K562 (cell line): ENCODE measurements around the gene ERAS. TPM values are rescaled to one million over a fixed set of nuclear protein-coding genes. Genes with fewer than 3 reads are reported as not detected.

ENCODE experiments used
- ATAC-seq: fragments of 200-7000 bp; cut with Tn5 transposase; 3 replicates; pipeline ENCODE4 v1.9.1; 2020; ENCODE audit warnings: moderate library complexity
- BruUV-seq: library from RNA; stranded (reverse); fragments of 400-500 nt; replicated peaks from 2 replicates; lab custom pipeline; 2021; lab: Mats Ljungman, UMichigan
- CTCF ChIA-PET: fragments of 300-600 bp; formaldehyde crosslinking; extraction: SDS; loops from one replicate; lab custom pipeline; 2021; ENCODE audit warnings: low intra/inter-chr PET ratio; lab: Yijun Ruan, JAX
- POLR2A ChIA-PET: fragments of 300-600, 350-650 bp; sonication (Branson Sonifier 250); formaldehyde crosslinking; extraction: SDS; loops from one replicate; lab custom pipeline; 2021; ENCODE audit warnings: antibody characterized with exemption, inconsistent platforms; lab: Yijun Ruan, JAX
- DNase-seq, 4 experiments: peaks; one replicate each; pipeline versions ENCODE4 v3.0.0 to v3.0.0-alpha.2; 2011 to 2018; ENCODE audit warnings: low spot score in 3 of 4, mixed read lengths in 3 of 4; ENCODE audit errors: extremely low read depth in 1 of 4
- FAIRE-seq: peaks from 2 replicates; lab custom pipeline; 2011; peaks lifted over from hg19 to GRCh38; lab: Jason Lieb, UNC
- H2AFZ ChIP-seq: 2 replicates; pipeline ENCODE4 v1.6.0; 2011; ENCODE audit warnings: low read depth, low read length, control low read depth, inconsistent platforms
- H3K27ac ChIP-seq: fragments of 200-600 bp; 3 replicates; pipeline ENCODE4 v1.8.0; 2011; ENCODE audit warnings: low read depth, mild to moderate bottlenecking, control low read depth, inconsistent platforms, low read length, moderate library complexity, mixed read lengths; ENCODE audit errors: extremely low read depth
- H3K27me3 ChIP-seq, 2 experiments: fragments of 300-600 bp in 1 of 2; 2 replicates in 1 of 2; 3 replicates in 1 of 2; pipeline versions ENCODE4 v1.6.0 to v1.8.0; 2011; ENCODE audit warnings: inconsistent platforms in 2 of 2, low read length in 2 of 2, mild to moderate bottlenecking in 1 of 2, mixed read lengths in 1 of 2, moderate library complexity in 1 of 2; ENCODE audit not compliant: control insufficient read depth in 2 of 2, insufficient read depth in 2 of 2
- H3K36me3 ChIP-seq: fragments of 300-600 bp; 3 replicates; pipeline ENCODE4 v1.8.0; 2011; ENCODE audit warnings: mild to moderate bottlenecking, low read length, inconsistent platforms; ENCODE audit not compliant: control insufficient read depth, insufficient read depth
- H3K4me1 ChIP-seq, 2 experiments: fragments of 200-600 bp in 1 of 2; replicated peaks in 1 of 2; 2 replicates in 1 of 2; 3 replicates in 1 of 2; pipeline versions ENCODE4 v1.5.1 to v1.8.0; 2011; ENCODE audit warnings: inconsistent platforms in 2 of 2, low read length in 2 of 2, mild to moderate bottlenecking in 1 of 2, mixed read lengths in 1 of 2, moderate library complexity in 1 of 2; ENCODE audit not compliant: control insufficient read depth in 2 of 2, insufficient read depth in 2 of 2
- H3K4me2 ChIP-seq: 2 replicates; pipeline ENCODE4 v1.6.1; 2011; ENCODE audit warnings: low read length, control low read depth, inconsistent platforms, mixed read lengths; ENCODE audit not compliant: insufficient read depth
- H3K4me3 ChIP-seq: fragments of 200-600 bp; sonication (generic), shearing (Covaris generic); 2 replicates; pipeline ENCODE4 v1.5.1; 2016; ENCODE audit warnings: control low read depth, inconsistent platforms
- H3K79me2 ChIP-seq: fragments of 200-600 bp; 3 replicates; pipeline ENCODE4 v1.8.0; 2011; ENCODE audit warnings: low read length, inconsistent platforms; ENCODE audit not compliant: control insufficient read depth, insufficient read depth
- H3K9ac ChIP-seq, 2 experiments: 2 replicates each; pipeline versions ENCODE4 v1.6.0 to v1.6.1; 2011; ENCODE audit warnings: low read depth in 2 of 2, low read length in 2 of 2, control low read depth in 1 of 2, inconsistent platforms in 1 of 2, mild to moderate bottlenecking in 1 of 2, mixed read lengths in 1 of 2; ENCODE audit not compliant: insufficient read depth in 1 of 2
- H3K9me1 ChIP-seq: one replicate; pipeline ENCODE4 v1.6.0; 2011; ENCODE audit warnings: inconsistent platforms, mild to moderate bottlenecking, low read length, moderate library complexity; ENCODE audit not compliant: control insufficient read depth, insufficient read depth
- H3K9me3 ChIP-seq: replicated peaks from 2 replicates; pipeline ENCODE4 v1.5.1; 2011; ENCODE audit warnings: low read depth, low read length, inconsistent platforms; ENCODE audit not compliant: control insufficient read depth, insufficient read depth
- H4K20me1 ChIP-seq: replicated peaks from 2 replicates; pipeline ENCODE4 v1.6.1; 2011; ENCODE audit warnings: low read length, inconsistent platforms, mixed read lengths; ENCODE audit not compliant: control insufficient read depth, insufficient read depth
- ERF ChIP-seq: fragments of 450-650 bp; formaldehyde crosslinking; IDR thresholded peaks from 2 replicates; pipeline ENCODE4 v1.4.0; 2020; ENCODE audit warnings: mild to moderate bottlenecking, mixed read lengths
- ETS2 ChIP-seq: IDR thresholded peaks from 2 replicates; pipeline ENCODE4 v1.6.1; 2016; ENCODE audit warnings: borderline replicate concordance, missing genetic modification characterization, mild to moderate bottlenecking, moderate library complexity, missing compliant biosample characterization; ENCODE audit not compliant: poor library complexity, severe bottlenecking
- KAT7 ChIP-seq: sonication (generic); formaldehyde crosslinking; IDR thresholded peaks from 2 replicates; pipeline ENCODE4 v1.8.0; 2022; ENCODE audit warnings: missing genetic modification reagents, mild to moderate bottlenecking, borderline replicate concordance
- NEUROD1 ChIP-seq: fragments of 150-350 bp; IDR thresholded peaks from 2 replicates; pipeline ENCODE4 v1.6.1; 2014; ENCODE audit warnings: borderline replicate concordance, low read length, low read depth; ENCODE audit not compliant: partially characterized antibody
- NONO ChIP-seq, 2 experiments: fragments of 200-400 bp in 1 of 2; fragments of 450-650 bp in 1 of 2; formaldehyde crosslinking in 1 of 2; IDR thresholded peaks; 2 replicates each; pipeline ENCODE4 v1.6.1; 2017; ENCODE audit warnings: low read depth in 2 of 2, mild to moderate bottlenecking in 2 of 2, moderate library complexity in 2 of 2, low read length in 1 of 2
- PCBP2 ChIP-seq: fragments of 200-400 bp; formaldehyde crosslinking; IDR thresholded peaks from 2 replicates; pipeline ENCODE4 v1.6.1; 2018; ENCODE audit warnings: low read length, low read depth, mild to moderate bottlenecking, moderate library complexity; ENCODE audit not compliant: poor library complexity, severe bottlenecking
- PTRF ChIP-seq: fragments of 450-650 bp; IDR thresholded peaks from 2 replicates; pipeline ENCODE4 v1.6.1; 2016; ENCODE audit warnings: mild to moderate bottlenecking, missing genetic modification characterization, missing compliant biosample characterization
- SP1 ChIP-seq: sonication (generic); formaldehyde crosslinking; IDR thresholded peaks from 2 replicates; pipeline ENCODE4 v1.8.1; 2022; ENCODE audit warnings: mild to moderate bottlenecking, missing genetic modification reagents
- SRSF1 ChIP-seq: fragments of 200-400 bp; formaldehyde crosslinking; IDR thresholded peaks from 2 replicates; pipeline ENCODE4 v1.6.1; 2017; ENCODE audit warnings: mild to moderate bottlenecking, low read depth, low read length, moderate library complexity
- TSC22D4 ChIP-seq: fragments of 450-650 bp; IDR thresholded peaks from 2 replicates; pipeline ENCODE4 v1.6.1; 2016; ENCODE audit warnings: missing genetic modification characterization, missing biosample characterization, control low read depth
- ZNF23 ChIP-seq: fragments of 250-450 bp; sonication (Bioruptor Pico); IDR thresholded peaks from 2 replicates; pipeline ENCODE4 v1.4.0; 2020; ENCODE audit warnings: mild to moderate bottlenecking
- ZNF282 ChIP-seq: sonication (generic); formaldehyde crosslinking; IDR thresholded peaks from 2 replicates; pipeline ENCODE4 v1.8.1; 2023; ENCODE audit warnings: missing genetic modification reagents
- ZNF3 ChIP-seq: fragments of 250-450 bp; sonication (Bioruptor Pico); IDR thresholded peaks from 2 replicates; pipeline ENCODE4 v1.5.0; 2021; ENCODE audit warnings: mild to moderate bottlenecking, moderate library complexity
- ZNF583 ChIP-seq: fragments of 250-450 bp; sonication (Bioruptor Pico); IDR thresholded peaks from 2 replicates; pipeline ENCODE4 v1.4.0; 2020
- ZNF778 ChIP-seq: fragments of 450-650 bp; formaldehyde crosslinking; IDR thresholded peaks from 2 replicates; pipeline ENCODE4 v1.4.0; 2020; ENCODE audit warnings: mild to moderate bottlenecking, moderate library complexity
- WGBS: fragments of 100-300 bp; shearing (Covaris generic); methylation state at CpG from one replicate; pipeline ENCODE4 v1.1.6; 2016; ENCODE audit warnings: low coverage, mixed read lengths; ENCODE audit not compliant: insufficient coverage; ENCODE audit errors: missing lambda C conversion rate; 5-methylcytosine and 5-hydroxymethylcytosine counted together
- in situ Hi-C: fragments of 300-500 bp; cut with MboI; formaldehyde crosslinking; loops from 4 replicates; pipeline ENCODE4 v1.15.0; 2018; ENCODE audit warnings: inconsistent platforms, mixed read lengths
- intact Hi-C: fragments of 100-400 bp; cut with micrococcal nuclease; formaldehyde crosslinking; loops from 2 replicates; pipeline ENCODE4 v1.14.2; 2022
- polyA plus RNA-seq, 8 experiments: library from polyadenylated mRNA; depleted of rRNA in 4 of 8; stranded (reverse) in 5 of 8; unstranded in 3 of 8; fragments of >200 nt; fragmentation: Nextera tagmentation in 2 of 8; fragmentation: Illumina TruSeq in 1 of 8; extraction: Ambion mirVana in 2 of 8; extraction: Trizol in 1 of 8; gene quantifications; 2 replicates each; pipeline versions ENCODE4 v1.2.1 to v1.2.3, GENCODE V29; 2011 to 2014; ENCODE audit warnings: inconsistent platforms in 1 of 8, missing spikeins in 1 of 8
- total RNA-seq, 7 experiments: library from RNA; depleted of rRNA in 6 of 7; stranded (reverse); fragments of >200 nt in 6 of 7; fragmentation: Illumina TruSeq in 2 of 7; extraction: Trizol in 2 of 7; gene quantifications; 2 replicates each; pipeline versions ENCODE4 v1.2.1 to v1.2.3, GENCODE V29; 2011 to 2021; ENCODE audit warnings: low replicate concordance in 1 of 7
- TF ChIP-seq, protein P1 (sequence below): sonication (generic); formaldehyde crosslinking; IDR thresholded peaks from 2 replicates; pipeline ENCODE4 v1.9.0; 2022; ENCODE audit warnings: mild to moderate bottlenecking, missing genetic modification reagents
- TF ChIP-seq, protein P2 (sequence below), 2 experiments: fragments of 200-800 bp in 1 of 2; sonication (Bioruptor generic) in 1 of 2; sonication (generic) in 1 of 2; formaldehyde crosslinking in 1 of 2; IDR thresholded peaks in 1 of 2; conservative IDR thresholded peaks in 1 of 2; 2 replicates each; pipeline versions ENCODE4 v1.5.0 to v1.6.1; 2016 to 2020; ENCODE audit warnings: missing compliant biosample characterization in 1 of 2, missing genetic modification characterization in 1 of 2, missing genetic modification reagents in 1 of 2

Gene ERAS
- total and polyA plus RNA-seq, 9 of the 15 experiments (the other 6 are each of a cell fraction or from before 2014, with no cell fraction given): 0.07 to 0.12 TPM; not detected in 7

- intact Hi-C loops (no loop called here), in situ Hi-C loops (no loop called here)
- Histone ChIP-seq H3K27ac (no peak overlapping the region), H3K4me2 (no peak overlapping the region), H3K4me3 (no peak overlapping the region), H3K36me3 (no peaks in the 10 kb centered on the region), H3K9me3 (no peaks in the 10 kb centered on the region), H3K27me3 (no peaks in the 10 kb centered on the region), H3K9me1 (no peaks in the 10 kb centered on the region), H3K4me1 (peaks cover 0 to 3% of the 10 kb centered on the region in 2 experiments; a peak in 2 of 5 replicates), H2AFZ (no peak overlapping the region), H3K9ac (no peak overlapping the region), H4K20me1 (no peaks in the 10 kb centered on the region), H3K79me2 (no peaks in the 10 kb centered on the region)
- POLR2A ChIA-PET: no interaction called here
- DNase-seq (no peak), ATAC-seq (no peak), FAIRE-seq (no peak)
- CTCF ChIA-PET: no interaction called here
- BruUV-seq: no TSS peak
- WGBS: 68% methylated on average over 6 of the region's 10 CpGs
- TF ChIP-seq PTRF (tag) (no peak), TSC22D4 (tag) (no peak), KAT7 (CRISPR knock-in tag) (no peak), ZNF778 (no peak), ZNF23 (CRISPR knock-in tag) (no peak), ERF (no peak), PCBP2 (no peak), NEUROD1 (no peak), SRSF1 (no peak), ZNF3 (no peak), ZNF282 (CRISPR knock-in tag) (no peak), NONO (IDR thresholded peaks at IDR 0.05; ENCODE audit: low read depth in 2 of 2, low read length in 1 of 2) (no peak), SP1 (CRISPR knock-in tag) (no peak), ETS2 (no peak), ZNF583 (no peak)
- TF ChIP-seq, protein P1, sequence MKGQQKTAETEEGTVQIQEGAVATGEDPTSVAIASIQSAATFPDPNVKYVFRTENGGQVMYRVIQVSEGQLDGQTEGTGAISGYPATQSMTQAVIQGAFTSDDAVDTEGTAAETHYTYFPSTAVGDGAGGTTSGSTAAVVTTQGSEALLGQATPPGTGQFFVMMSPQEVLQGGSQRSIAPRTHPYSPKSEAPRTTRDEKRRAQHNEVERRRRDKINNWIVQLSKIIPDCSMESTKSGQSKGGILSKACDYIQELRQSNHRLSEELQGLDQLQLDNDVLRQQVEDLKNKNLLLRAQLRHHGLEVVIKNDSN (CRISPR knock-in tag): no peak
- TF ChIP-seq, protein P2, sequence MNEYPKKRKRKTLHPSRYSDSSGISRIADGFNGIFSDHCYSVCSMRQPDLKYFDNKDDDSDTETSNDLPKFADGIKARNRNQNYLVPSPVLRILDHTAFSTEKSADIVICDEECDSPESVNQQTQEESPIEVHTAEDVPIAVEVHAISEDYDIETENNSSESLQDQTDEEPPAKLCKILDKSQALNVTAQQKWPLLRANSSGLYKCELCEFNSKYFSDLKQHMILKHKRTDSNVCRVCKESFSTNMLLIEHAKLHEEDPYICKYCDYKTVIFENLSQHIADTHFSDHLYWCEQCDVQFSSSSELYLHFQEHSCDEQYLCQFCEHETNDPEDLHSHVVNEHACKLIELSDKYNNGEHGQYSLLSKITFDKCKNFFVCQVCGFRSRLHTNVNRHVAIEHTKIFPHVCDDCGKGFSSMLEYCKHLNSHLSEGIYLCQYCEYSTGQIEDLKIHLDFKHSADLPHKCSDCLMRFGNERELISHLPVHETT (CRISPR knock-in tag; conservative IDR thresholded peaks at IDR 0.05 in 1 of 2, IDR thresholded peaks at IDR 0.05 in 1 of 2): no peak
Measured at GRCh38 chrX:48839686-48840085, 13.4 kb downstream of the ERAS start.
